GM12892 (cell line): Measurements from ENCODE around the gene CALM3.

Experiments
- DNase-seq: peaks from one replicate; pipeline ENCODE4 v3.0.0; 2011; ENCODE audit not compliant: insufficient read length
- FAIRE-seq: peaks from 2 replicates; lab custom pipeline; 2011; peaks lifted over from hg19 to GRCh38; lab: Jason Lieb, UNC
- POLR2A ChIP-seq: IDR thresholded peaks from 2 replicates; pipeline ENCODE4 v1.6.1; 2011; ENCODE audit warnings: low read depth, low read length, control low read depth
- POLR2AphosphoS5 ChIP-seq: IDR thresholded peaks from 2 replicates; pipeline ENCODE4 v1.6.1; 2011; ENCODE audit warnings: low read depth, low read length, control low read depth
- TAF1 ChIP-seq: IDR thresholded peaks from 2 replicates; pipeline ENCODE4 v1.6.1; 2011; ENCODE audit warnings: low read depth, mild to moderate bottlenecking, control low read depth, low read length, borderline replicate concordance

Gene CALM3

DNA sequence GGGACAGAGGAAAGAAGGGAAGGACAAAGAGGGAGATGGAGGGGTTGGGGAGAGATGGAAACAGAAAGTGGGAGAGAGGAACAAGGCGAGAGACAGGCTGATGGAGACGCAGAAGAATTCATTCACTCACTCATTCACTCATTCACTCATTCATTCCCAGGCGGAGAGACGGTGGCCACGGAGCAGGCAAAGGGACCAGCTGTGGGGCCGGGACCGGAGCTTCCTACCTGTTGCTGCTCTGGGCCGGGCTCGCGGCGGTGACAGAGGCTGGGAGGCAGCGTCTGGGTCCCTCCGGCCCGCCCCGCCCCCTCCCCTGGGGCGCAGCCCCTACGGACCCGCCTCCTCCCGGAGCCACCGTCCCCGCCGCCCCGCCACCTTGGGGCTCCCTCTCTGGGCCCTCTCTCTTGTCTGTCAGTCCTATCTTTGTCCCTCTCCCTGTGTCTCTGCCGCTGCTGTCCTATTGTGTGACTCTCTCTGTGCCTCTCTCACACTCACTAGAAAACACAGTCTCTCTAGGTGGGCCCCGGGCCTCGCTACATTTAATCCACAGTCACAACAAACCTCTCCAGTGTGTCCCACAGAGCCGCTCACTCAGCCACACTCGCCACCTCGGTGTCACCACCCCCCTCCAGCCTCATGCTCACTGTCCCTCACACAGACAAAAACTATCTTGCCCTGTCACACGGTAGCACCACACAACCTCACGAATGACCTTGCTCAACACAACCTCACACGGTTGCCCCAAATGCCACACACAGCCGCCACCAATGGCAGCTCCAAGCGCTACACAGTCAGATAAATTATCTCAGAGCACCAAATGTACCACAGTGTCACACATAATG, 35.0 kb downstream of the CALM3 start, which contains the start of gene GNG8:
Gene GNG8 (minus strand): TSS at position 283 of the 842 bp plus-strand sequence. CDS start 1,520 bp downstream, outside the sequence.
- no peak for DNase-seq
- peak; percentile 40 for FAIRE-seq
- TF ChIP-seq POLR2A (no peak), POLR2AphosphoS5 (no peak), TAF1 (no peak)

DNA sequence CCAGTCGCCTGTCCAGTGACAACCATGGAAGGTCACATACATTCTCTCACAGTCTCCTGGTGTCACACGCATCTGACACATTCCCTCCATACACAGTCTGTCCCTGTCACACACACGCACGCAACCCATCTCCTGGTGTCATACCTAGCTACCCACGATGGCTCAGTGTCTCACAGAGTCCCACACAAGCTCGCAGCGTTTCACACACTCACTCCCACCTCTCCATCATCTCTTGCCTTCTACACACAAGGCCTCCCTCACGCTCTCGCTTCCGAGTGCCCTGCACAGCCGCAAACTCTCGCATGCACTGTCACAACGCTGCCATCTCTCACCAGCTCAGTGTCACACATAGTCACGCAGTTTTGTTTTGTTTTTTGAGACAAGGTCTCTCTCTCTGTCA, 36.1 kb downstream of the CALM3 start:
- TF ChIP-seq POLR2AphosphoS5 (no peak), TAF1 (no peak), POLR2A (no peak)
- FAIRE-seq (no peak), DNase-seq (no peak)

DNA sequence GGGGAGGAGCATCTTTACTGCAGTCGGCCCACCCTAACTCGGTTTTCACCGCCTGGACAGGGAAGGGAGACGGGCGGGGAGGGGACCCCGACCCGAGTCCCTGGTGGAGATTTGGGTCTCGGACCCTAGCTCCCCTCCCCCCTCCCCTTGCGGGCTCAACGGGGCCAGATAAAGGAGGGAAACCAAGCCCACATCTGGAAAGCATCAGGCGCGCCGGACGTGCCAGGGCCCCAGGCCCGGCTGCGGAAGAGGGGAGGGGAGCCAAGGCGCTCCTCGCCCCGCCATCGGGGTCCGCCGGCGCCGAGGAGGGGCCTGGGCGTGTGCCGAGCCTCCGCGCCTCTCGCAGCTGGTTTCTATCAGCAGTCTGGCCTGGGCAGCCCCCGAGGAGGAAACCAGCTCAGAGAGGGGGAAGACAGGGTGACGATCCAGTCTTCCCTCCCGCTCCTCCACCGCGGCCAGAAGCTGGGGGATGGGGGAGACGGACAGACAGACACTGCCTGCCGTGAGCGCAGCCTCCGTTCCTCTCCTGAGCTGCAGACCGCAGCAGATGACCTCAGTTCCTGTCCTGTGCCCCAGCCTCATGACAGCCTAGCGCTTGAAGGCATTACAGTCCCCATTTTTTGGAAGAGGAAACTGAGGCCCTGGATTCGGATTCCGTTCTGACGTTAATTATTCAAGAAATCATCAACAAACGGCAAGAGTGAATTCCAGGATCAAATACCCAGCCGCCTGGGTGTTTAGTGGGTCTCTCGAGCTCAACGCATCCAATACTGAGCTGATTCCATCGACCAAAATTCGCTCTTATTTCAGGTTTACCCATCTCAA, 38.4 kb downstream of the CALM3 start:
- FAIRE-seq (peak; percentile 88), DNase-seq (no peak)
- TF ChIP-seq POLR2A, result no peak
- no peak for TF ChIP-seq POLR2AphosphoS5
- no peak for TF ChIP-seq TAF1

DNA sequence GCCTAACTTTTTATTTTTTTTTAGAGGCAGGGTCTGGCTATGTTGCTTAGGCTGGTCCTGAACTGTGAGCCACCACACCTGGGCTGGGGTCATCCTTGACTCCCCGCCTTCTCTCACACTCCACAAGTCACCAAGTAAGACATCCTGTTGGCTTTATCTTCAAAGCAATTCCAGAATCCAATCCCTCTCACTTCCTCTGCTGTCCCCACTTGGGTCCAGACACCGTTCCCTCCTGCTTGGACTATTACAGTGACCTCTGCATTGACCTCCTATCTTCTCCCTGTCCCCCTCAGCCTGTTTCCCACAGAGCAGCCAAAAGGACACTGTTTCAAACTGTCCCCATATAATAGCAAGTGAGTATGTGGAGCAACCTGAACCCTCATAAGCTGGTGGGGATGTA, 39.5 kb downstream of the CALM3 start:
- TF ChIP-seq POLR2A (no peak), TAF1 (no peak), POLR2AphosphoS5 (no peak)
- FAIRE-seq (no peak), DNase-seq (no peak)

DNA sequence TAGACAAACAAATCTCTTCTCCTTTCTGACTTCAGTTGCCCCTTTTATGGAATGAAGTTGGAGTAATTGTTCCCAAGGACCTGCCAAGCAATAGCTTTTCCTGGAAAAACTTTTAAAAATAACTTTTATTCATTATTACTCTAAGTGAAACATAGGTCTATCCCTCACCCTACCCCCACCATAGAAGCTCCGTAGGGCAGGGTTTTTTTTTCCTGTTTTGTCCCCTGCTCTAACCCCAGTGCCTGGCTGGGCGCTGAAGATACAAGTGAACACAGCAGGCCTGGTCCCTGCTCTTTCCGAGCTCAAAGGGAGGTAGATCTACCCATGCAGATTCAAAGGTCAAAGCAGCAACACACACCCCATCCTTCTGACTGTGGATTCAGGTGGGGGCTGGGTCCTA, 43.6 kb downstream of the CALM3 start:
- FAIRE-seq, result no peak
- TF ChIP-seq POLR2AphosphoS5, result no peak
- TF ChIP-seq POLR2A, result no peak
- no peak for TF ChIP-seq TAF1

DNA sequence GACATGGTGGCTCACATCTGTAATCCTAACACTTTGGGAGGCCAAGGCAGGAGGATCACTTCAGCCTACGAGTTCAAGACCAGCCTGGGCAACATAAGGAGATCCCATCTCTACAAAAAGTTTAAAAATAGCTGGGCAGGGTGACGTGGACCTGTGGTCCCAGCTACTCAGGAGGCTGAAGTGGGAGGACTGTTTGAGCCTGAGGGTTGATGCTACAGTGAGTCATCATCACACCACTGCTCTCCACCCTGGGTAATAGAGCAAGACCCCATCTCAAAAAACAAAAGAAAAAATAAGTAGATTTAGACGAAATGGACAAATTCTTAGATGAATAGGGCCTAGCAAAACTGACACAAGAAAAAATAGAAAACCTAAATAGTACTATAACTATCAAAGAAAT, 45.3 kb downstream of the CALM3 start:
- FAIRE-seq, result no peak
- DNase-seq, result no peak
- TF ChIP-seq POLR2A (no peak), TAF1 (no peak), POLR2AphosphoS5 (no peak)

More for the DNA sequence above, 43.6 kb downstream of the CALM3 start:
- DNase-seq, result no peak

DNA sequence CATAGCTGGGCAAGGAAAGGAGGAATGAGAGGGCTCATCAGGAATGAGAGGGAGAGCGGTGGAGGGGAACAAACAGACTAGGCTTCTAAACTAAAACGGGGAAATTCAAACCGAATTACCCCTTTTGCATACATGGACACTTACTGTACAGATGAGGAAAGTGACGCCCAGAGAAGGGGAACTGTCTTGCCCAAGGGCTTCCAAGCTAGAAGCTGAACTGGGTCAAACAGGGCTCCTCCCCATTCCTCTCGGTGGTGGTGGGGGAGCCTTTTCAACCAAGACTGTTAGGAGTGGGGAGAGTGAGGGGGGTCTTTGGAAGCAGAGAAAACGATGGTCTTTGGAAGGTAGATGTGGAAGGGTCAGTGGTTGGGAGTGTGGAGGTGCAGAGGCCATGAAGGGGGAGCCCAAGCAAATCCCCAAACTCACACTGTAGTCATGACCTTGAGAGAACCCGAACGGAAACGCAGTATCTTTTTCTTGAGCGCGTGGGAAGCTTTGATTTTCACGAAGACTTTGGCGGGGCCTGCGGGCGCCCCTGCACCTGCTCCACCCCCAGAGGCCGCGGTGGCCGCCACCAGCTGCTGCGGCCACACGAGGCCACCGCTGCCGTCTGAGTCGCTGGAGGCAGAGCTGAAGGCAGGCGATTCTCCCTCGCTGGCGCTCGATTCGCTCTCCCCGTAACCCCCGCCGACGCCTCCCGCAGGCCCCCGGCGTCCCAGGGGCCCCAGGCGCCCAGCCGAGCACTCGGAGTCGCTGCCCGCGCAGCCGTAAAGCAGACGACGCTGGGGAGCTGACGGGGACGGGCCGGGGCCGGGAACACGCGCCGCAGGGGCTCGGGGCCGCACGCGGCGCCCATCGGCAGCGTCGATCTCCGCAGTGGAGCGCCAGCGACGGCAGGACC, 47.2 kb downstream of the CALM3 start:
- FAIRE-seq (peak; percentile 14), DNase-seq (peak; percentile 57)
- TF ChIP-seq POLR2A (no peak), TAF1 (no peak), POLR2AphosphoS5 (no peak)

DNA sequence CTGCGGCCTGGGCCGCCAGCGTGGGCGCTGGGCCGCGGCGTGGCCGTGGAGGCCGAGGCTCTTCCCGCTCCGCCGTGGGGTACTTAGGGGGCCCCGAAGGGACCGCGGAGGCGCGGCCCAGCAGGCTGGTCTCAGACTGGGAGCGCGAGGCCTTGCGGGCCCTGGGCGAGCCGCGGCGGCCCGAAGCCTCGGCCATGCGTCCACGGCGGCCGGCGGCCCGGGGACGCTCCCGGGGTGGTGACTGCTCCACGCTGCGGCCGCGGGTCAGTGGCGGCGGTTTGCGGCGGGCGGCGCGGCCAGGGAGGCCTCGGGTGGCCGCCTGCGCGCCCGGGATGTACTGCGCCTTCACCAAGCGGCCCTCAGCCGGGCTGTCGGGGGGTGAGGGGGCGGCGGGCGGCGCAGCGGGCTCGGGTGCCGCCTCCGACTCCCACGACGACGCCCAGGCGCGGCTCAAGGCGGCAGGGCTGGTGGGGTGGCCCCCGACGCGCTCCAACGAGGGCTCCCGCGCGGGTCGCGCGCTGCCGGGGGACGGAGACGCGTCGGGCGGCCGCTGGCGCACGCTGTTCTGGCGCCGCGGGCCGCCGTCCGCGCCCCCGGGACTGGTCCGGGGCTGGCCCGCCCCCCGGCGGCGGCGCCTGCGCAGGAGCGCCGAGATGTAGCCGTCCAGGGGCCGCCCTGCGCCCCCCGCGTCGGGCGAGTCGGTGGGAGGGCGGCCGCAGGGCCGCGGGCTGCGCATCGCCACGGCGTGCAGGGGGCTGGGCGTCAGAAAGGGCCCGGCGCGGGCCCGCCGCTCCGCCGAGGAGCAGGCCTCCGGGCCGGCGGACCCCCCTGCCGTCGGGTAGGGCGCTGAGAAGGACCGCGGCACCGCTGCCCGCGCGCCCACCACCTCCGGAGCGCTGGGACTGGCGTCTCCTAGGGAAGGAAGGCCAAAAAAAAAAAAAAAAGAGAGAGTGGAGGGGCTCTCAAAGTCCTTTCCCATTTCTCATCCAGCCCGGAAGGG, 48.1 kb downstream of the CALM3 start:
- TF ChIP-seq POLR2AphosphoS5 (no peak), POLR2A (no peak), TAF1 (no peak)
- DNase-seq (no peak), FAIRE-seq (no peak)

DNA sequence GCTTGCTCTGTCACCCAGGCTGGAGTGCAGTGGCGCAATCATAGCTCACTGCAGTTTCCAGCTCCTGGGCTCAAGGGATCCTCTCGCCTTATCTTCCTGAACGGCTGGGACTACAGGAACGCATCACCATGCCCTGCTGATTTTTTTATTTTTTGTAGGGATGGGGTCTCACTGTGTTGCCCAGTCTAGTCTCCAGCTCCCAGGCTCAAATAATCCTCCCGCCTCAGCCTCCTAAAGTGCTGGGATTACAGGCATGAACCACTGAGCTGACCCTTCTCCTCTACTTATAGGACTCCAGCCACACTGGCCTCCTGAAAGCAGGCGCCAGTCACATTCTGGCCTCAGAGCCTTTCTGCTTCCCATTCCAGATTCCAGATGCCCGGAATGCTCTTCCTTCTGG, 49.3 kb downstream of the CALM3 start:
- no peak for TF ChIP-seq POLR2A
- TF ChIP-seq POLR2AphosphoS5, result no peak
- TF ChIP-seq TAF1, result no peak
- no peak for FAIRE-seq
- no peak for DNase-seq

DNA sequence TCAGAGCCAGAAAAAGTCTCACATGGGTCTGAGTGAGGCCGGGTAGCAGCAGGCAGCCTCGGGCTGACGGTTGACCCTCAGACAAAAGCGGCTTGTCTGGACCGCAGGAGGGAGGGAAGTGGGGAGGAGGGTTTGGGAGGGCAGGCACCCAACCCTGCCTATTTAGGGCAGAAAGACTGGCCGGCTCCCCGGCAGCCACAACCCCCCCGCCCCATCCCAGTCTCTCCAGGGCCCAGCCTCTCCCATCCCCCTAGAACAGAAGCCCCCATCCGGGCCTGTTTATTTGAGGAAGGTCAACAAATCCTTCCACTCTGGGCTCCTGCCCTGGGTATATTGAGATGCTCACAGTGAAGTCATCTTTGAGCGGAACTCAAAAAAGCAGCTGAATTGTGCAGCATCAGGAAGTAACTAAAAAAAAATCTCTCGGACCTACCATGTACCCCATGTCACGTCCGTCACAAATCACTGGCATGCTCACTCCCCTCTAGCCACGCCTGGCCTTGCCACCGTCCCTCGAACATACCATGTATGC, 53.6 kb downstream of the CALM3 start:
- TF ChIP-seq POLR2AphosphoS5, result no peak
- TF ChIP-seq POLR2A, result no peak
- TF ChIP-seq TAF1, result no peak
- DNase-seq, result no peak
- no peak for FAIRE-seq

DNA sequence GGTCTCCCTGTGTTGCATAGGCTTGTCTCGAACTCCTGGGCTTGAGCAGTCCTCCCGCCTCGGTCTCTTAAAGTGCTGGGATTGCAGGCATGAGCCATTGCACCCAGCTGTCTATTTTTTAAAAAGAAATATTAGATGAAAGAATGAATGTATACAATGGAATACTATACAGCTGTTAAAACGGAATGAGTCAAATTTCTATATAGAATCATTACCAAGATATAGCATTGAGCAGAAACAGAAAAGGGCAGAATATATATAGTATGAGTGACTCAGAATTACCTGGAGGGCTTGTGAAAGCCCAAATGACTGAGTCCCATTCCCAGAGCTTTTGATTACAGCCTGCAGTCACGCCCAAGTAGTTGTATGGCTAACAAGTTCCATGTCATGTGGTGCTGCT, 55.4 kb downstream of the CALM3 start:
- FAIRE-seq, result no peak
- TF ChIP-seq POLR2A (no peak), TAF1 (no peak), POLR2AphosphoS5 (no peak)
- DNase-seq, result no peak
